Activated CD4-positive, CD25-positive, alpha-beta regulatory T cell treated with anti-CD3 and anti-CD28 coated beads, Interleukin-2, amount 50 U/mL, for 24 hours (primary cell): ENCODE measurements around the gene ATF1.
"Not testable (repeated sequence)": the region's sequence is repeated elsewhere in the genome, so short reads cannot be mapped to it uniquely, and the experiment has no call there.

Experiments used
- ATAC-seq, 2 donors: fragments of 150-1000 bp; cut with Tn5 transposase; one replicate each; pipeline ENCODE4 v1.10.0; 2021; ENCODE audit warnings: mild to moderate bottlenecking in 1 of 2, moderate library complexity in 1 of 2

The ATF1 gene

DNA sequence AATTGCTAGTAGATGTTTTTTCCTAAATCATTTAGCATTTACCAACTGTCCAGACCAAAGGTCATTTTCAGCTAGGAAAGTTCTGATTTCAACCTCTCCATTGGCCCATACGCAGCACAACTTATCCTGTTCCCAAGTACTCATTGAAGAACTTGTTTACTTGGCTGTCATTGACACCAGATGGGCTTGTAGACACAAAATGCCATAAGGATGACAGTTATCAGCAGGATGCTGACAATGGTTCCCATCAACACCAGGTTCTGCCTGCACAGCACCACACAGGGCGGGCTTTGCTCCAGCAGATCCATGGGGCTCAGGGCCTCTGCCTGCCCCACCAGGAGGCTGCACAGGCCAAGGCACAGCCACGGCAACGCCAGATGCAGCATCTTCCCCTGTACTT lies 42.3 kb downstream of the ATF1 start:
- ATAC-seq = no peak

DNA sequence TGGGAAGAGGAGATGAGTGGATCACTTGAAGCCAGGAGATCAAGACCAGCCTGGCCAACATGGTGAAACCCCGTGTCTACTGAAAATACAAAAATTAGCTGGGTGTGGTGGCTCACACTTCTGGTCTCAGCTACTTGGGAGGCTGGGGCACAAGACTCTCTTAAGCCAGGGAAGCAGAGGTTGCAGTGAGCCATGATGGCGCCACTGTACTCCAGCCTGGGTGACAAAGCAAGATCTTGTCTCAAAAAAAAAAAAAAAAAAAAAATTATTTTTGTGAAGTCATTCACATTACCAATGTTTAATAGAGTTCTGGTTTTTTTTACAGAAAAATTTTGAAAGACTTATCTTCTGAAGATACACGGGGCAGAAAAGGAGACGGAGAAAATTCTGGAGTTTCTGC lies 45.2 kb downstream of the ATF1 start:
- not testable (repeated sequence) for ATAC-seq

- not testable (repeated sequence) for ATAC-seq
Measured at GRCh38 chr12:50814921-50815320, 51.0 kb downstream of the ATF1 start.

GRCh38 chr12:50820177-50820576 lies 56.3 kb downstream of the ATF1 start:
- no peak for ATAC-seq

- no peak for ATAC-seq
Measured at GRCh38 chr12:50822082-50822481, 58.2 kb downstream of the ATF1 start.

- not testable (repeated sequence) for ATAC-seq
Measured at GRCh38 chr12:50823724-50824123, 59.8 kb downstream of the ATF1 start.

- no peak for ATAC-seq
Measured at GRCh38 chr12:50824914-50825313, 61.0 kb downstream of the ATF1 start.

DNA sequence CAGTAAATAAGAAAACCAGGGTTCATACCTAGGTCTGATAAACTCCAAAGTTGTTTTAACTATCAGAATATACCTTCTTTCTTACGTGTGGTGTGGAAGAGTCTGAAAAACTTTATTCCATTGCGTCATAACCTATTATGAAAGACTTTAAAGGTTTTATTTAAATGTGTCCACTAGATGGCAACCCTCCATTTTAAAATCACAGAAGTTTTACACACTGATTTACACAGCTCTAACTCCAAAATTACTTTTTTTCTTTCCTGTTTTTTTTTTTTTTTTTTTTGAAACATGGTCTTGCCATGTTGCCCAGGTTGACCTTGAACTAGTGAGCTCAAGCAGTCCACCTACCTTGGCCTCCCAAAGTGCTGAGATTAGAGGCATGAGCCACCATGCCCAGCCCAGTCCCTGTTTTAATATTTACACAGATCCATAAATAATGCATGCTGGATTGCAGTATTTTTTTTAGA lies 61.5 kb downstream of the ATF1 start:
- peak; percentile 55 to 69 for ATAC-seq

- ATAC-seq = no peak
Measured at GRCh38 chr12:50828121-50828520, 64.2 kb downstream of the ATF1 start.

- ATAC-seq = no peak
Measured at GRCh38 chr12:50828886-50829285, 65.0 kb downstream of the ATF1 start.

- ATAC-seq = not testable (repeated sequence)
Measured at GRCh38 chr12:50833801-50834200, 69.9 kb downstream of the ATF1 start.

DNA sequence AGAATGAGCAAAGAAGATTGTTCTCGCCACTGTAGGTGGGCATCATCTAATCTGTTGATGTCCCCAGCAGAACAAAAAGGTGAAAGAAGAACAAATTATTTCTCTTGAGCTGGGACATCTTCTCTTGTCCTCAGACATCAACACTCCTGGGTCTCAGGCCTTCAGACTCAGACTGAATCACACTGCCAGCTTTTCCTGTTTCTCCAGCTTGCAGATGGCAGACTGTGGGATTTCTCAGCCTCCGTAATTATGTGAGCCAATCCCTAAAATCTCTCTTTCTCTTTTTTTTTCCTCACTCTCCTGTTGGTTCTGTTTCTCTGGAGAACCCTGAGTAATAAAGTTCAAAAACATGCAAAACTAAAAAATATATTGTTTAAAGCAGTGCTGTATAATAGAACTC lies 75.1 kb downstream of the ATF1 start:
- ATAC-seq = no peak

GRCh38 chr12:50840809-50841487 lies 77.0 kb downstream of the ATF1 start:
- no peak for ATAC-seq

- ATAC-seq = peak; percentile 56 to 66
Measured at GRCh38 chr12:50841716-50842531, 78.0 kb downstream of the ATF1 start.

GRCh38 chr12:50842637-50843493 lies 79.0 kb downstream of the ATF1 start, which contains the start of gene TMPRSS12:
TMPRSS12 (plus strand) TSS chr12:50842926; CDS start chr12:50842965, 39 bp downstream.
- ATAC-seq = no peak

DNA sequence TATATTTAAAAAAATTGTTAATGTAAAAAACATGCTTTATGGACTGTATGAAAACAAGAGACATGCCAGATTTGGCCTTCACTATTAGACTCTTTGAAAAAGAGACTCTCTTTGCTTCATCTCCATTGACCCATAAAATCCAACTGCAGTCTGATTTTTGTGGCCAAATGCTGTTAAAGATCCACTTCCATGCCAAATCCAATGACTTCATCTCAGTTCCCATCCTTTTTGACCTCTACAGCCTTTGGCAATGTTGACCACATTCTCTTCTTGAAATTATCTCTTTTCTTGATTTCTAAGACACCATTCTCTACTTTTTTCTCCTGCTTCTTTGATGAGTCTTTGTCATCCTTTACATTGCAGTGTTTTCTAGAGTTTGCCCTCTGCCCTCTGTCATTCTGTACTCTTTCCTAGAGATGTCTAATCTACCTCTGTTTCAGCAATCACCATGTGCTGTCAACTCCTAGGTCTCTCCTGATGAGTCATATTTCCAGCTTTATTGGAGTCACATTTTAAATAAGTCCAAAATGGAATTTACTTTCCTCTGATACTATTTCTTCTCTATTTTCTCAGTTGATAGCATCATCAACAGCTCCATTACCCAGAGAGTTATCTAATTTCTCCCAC lies 81.2 kb downstream of the ATF1 start:
- no peak for ATAC-seq

DNA sequence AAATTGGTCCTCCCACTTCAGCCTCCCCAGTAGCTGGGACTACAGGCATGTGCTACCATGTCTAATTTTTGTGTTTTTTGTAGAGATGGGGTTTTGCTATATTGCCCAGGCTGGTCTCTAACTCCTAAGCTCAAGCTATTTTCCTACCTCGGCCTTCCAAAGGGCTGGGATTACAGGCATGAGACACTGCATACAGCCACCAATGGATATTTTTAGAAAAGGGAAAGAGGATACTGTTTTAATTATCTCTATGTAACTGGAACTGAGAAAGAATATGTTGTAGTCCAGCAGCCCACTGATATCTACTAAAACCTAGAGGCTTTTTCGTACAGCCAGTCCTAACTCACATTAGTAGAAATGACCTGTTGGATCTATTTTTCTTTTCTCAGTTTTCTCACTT lies 85.1 kb downstream of the ATF1 start:
- ATAC-seq = no peak

- ATAC-seq = not testable (repeated sequence)
Measured at GRCh38 chr12:50855218-50855617, 91.3 kb downstream of the ATF1 start.

DNA sequence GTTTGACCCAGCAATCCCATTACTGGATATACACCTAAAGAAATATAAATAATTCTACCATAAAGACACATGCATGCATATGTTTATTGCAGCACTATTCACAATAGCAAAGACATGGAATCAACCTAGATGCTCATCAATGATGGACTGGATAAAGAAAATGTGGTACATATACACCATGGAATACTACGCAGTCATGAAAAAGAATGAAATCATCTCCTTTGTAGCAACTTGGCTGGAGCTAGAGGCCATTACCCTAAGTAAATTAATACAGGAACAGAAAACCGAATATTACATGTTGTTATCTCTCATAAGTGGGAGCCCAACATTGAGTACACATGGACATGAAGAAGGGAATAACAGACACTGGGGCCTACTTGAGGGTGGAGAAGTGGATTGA lies 91.8 kb downstream of the ATF1 start:
- ATAC-seq = not testable (repeated sequence)

- no peak for ATAC-seq
Measured at GRCh38 chr12:50859621-50860310, 95.9 kb downstream of the ATF1 start.

GRCh38 chr12:50862316-50862715 lies 98.4 kb downstream of the ATF1 start:
- ATAC-seq = no peak

- no peak for ATAC-seq
Measured at GRCh38 chr12:50865266-50865665, 101.4 kb downstream of the ATF1 start.
